CD4-positive, alpha-beta T cell treated with Interleukin-4 for 1 hour (primary cell): ENCODE data around the gene PPP2R3A.
A peak's percentile ranks its signal among the peaks of the same experiment; 100 is the strongest.
"Not testable (repeated sequence)": the region's sequence is repeated elsewhere in the genome, so short reads cannot be mapped to it uniquely, and the experiment has no call there.

Experiments
- DNase-seq, 2 donors: peaks; one replicate each; pipeline ENCODE4 v3.0.0-alpha.2; 2020 to 2022

Gene PPP2R3A, protein sequence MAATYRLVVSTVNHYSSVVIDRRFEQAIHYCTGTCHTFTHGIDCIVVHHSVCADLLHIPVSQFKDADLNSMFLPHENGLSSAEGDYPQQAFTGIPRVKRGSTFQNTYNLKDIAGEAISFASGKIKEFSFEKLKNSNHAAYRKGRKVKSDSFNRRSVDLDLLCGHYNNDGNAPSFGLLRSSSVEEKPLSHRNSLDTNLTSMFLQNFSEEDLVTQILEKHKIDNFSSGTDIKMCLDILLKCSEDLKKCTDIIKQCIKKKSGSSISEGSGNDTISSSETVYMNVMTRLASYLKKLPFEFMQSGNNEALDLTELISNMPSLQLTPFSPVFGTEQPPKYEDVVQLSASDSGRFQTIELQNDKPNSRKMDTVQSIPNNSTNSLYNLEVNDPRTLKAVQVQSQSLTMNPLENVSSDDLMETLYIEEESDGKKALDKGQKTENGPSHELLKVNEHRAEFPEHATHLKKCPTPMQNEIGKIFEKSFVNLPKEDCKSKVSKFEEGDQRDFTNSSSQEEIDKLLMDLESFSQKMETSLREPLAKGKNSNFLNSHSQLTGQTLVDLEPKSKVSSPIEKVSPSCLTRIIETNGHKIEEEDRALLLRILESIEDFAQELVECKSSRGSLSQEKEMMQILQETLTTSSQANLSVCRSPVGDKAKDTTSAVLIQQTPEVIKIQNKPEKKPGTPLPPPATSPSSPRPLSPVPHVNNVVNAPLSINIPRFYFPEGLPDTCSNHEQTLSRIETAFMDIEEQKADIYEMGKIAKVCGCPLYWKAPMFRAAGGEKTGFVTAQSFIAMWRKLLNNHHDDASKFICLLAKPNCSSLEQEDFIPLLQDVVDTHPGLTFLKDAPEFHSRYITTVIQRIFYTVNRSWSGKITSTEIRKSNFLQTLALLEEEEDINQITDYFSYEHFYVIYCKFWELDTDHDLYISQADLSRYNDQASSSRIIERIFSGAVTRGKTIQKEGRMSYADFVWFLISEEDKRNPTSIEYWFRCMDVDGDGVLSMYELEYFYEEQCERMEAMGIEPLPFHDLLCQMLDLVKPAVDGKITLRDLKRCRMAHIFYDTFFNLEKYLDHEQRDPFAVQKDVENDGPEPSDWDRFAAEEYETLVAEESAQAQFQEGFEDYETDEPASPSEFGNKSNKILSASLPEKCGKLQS (N-terminal part only)

DNA sequence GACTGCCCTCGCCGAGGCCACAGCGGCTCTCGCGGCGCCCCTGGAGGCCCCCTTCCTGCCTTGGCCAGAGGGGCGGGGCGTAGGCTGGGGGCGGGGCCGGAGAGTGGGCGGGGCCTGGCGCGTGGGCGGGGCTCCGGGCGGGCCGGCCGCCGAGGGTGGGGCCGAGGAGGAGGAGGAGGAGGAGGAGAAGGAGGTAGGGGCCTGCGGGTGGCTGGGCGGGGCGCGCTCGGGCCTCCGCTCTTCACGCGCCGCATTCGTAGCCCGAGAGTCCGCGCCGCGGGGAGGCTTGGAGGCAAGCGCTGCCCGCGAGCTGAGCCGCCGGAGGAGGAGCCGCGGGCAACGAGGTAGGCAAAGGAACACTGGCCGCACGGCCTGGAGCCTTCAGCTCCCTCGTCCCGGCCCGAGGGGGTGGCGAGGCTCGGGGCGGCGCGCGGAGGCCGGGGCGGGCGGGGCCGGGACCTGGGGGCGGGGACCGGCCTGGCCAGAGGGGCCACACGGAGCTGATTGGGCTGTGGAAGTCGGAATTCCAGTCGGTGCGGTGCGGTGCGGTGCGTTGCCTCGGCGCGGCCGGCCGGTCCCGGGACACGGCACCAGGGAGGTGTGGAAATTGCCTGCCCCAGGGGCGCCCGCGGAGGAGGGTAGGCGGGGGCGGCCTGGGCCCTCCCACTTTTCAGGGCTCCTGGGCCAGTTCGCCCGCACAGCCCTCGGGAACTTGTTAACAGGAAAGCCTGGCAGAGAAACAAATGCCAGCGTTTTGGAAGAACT, at the start of gene PPP2R3A:
PPP2R3A (plus strand) TSS at position 223 of the 765 bp plus-strand sequence. CDS start 35,771 bp downstream, outside the sequence.
- DNase-seq = peak; percentile 78 to 80

DNA sequence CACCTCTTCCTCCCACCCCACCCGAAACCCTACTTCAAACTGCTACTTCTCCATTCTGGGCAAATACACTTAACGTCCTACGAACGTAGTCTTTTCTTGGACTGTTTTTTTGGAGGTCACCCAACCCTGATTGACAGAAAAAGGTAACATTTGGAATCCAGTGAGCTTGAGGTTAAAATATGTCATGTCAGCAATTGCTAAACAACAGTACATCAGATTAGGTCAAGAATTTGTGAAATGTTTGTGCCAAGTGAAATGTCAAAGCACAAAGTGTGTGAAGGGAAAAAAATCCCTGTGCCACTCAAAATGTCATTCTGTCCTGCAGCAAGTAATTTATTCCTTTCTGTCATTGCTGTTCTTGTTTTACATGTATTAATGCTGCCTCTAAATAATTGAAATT, 49.2 kb upstream of the PPP2R3A start:
- DNase-seq = no peak

DNA sequence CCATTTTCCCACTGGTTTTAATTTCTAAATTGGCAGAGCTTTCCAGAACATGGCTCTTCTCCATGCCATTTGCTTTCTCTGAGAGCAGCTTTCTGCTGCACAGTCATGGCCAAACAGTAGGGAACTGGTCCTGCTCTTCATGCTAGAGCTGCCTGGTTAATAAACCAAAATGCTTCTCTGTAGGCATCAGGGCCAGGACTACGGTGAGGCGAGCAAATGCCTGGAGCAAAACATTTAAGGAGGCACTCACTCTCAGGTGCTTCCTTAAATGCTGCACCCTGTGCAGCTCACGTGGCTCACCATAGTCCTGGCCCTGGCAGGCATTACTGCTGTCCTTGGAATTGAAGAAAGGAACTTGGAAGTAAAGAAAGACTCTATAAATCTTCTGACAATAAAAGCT, 48.5 kb upstream of the PPP2R3A start:
- no peak for DNase-seq

DNA sequence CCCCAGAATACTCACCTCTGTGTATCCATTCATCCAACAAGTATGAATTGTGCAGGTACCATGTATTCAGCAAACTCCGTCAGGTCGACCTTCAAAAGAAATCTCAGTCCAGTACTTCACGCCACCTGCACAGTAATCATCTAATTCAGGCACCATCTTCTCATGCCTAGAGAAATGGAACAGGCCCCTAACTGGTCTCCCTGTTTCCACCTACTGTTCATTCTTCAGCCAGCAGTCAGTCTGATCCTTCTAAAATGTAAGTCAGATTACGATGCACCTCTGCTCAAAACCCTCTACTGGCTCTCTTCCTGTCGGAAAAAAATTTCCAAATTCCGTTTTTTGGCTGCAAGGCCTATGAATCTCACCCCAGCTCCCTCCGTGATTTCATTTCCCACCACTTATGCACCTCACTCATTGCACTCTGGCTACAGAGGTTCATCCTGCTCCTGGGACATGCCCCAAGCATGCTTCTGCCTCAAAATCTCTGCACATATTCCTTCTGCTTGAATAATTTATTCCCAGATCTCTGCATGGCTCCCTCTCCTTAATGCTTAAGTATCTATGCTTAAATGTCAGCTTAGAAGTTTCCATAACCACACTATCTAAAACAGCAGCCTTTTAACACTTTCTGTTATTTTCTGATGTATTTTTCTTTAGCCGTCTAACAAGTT, 47.5 kb upstream of the PPP2R3A start:
- DNase-seq = no peak

DNA sequence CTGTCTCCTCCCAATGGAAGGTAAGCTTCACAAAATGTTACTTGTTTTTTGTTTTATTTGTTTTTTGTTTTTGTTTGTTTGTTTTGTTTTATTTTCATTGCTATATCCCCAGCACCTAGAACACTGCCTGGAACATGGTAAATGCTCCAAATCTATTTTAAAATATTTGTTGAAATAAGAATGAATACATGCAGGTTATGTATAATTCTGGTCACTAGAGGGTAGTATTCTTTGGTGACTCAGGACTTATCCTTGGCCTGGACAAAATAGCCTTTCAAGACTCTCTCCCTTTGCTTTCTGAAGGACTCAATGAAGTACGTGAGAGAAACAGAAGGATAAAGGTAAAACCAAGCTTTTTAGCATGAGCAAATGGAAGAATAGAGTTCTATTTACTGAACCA, 46.9 kb upstream of the PPP2R3A start:
- DNase-seq = no peak

DNA sequence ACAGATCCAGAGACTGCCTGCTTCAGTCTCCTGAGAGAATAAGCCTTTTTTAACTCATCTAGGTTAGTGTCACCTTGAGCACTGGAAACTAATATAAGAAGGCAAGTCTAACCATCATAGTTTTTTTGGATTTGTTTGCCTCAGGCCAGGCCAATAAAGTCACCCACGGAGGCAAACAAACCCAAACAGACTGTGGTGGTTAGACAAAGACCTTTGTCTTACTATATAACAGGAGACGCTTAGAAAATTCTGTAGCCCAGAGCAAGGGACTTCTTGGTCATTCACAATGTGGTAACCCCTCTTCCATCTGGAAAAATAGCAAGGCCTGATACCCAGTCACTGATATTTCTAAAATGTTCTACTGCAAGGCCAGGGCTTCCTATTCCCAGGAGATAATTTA, 45.3 kb upstream of the PPP2R3A start:
- DNase-seq = no peak

DNA sequence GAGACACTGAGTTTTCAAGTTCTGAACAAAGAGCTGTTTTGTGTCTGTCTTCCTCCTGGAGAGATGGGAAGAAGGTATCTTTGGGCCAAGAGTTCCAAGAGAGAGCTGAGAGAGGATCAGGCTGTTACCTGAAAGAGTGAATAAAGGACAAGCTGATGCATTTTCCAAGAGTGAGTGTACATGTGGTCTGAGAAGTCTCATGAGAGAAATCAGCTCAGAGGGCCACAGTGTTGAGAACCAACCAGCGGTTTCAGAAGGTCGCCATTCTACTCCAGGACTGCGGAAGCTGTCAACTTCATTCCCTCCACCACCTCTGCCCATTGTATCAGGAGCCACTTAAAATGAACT, 42.7 kb upstream of the PPP2R3A start:
- DNase-seq = no peak

DNA sequence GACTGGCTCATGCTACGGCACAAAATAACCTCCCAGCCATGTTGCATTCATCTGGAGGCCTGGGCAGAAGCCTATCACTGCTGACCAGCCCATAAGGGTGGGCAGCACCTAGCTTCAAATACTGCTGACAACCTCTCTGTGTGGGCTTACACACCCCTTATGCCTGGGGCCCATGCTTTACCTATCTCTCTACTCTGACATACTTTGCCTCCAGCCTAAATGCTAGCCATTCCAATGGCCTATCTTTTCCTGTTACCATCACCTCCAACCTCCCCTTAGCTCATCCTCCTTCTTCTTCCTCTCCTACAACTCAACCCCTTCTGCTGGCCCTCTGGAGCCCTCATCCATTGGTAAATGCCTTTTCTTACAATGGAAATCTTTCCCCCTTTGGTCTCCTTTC, 41.0 kb upstream of the PPP2R3A start:
- DNase-seq = no peak

DNA sequence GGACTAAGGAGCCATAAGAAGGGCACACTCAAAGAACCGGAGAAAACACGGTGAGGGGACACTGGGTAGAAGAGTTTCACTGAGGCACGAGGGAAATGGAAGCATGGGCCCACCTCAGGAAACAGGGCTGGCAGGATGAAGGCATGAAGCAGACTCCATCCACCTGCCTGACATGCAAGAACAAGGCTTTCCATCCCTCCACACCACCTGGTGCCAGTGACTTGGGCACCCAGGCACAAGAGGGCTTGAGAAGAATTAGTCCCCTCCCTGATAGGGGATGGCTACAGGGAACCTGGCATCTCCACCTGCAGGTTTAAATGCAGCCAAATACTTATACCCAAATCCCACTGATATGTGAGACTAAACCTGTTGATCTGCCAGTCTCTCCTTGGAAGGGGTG, 38.9 kb upstream of the PPP2R3A start:
- no peak for DNase-seq

DNA sequence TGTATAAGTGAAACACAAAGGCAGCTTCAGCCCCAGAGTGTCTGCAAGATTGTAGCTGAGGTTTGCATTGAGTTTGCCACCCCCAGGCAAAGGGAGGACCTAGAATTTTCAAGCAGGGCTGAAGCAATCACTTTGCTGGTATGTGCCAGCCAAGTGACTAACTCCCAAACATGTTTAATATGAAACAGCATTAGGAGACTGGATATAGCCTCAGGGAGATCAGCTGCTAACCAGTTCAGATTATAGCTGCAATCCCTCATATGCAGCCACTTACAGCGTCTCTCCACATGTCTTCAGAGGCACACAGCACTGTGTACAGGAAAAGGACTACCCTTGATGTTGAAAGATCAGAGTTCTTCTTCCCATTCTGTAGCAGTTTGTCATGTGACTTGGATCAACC, 38.4 kb upstream of the PPP2R3A start:
- DNase-seq = no peak

DNA sequence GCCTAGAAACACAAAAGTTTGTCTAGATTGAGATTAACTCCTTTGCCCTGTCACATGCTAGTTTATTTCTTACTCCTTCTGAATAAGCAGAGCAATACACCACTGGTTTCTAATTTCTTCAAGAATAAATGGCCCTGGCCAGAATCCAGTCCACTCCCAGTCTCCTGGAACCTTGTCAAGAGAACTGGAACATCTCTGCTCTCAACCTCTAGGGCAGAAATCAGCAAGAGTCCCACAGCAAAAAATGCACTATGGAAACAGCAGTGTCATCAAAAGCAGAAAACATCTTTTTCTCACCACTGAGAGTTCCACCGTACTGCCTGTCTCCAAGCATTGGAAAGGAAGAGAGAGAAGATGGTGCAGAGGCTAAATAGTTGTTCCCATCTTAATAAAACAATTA, 35.9 kb upstream of the PPP2R3A start:
- no peak for DNase-seq

DNA sequence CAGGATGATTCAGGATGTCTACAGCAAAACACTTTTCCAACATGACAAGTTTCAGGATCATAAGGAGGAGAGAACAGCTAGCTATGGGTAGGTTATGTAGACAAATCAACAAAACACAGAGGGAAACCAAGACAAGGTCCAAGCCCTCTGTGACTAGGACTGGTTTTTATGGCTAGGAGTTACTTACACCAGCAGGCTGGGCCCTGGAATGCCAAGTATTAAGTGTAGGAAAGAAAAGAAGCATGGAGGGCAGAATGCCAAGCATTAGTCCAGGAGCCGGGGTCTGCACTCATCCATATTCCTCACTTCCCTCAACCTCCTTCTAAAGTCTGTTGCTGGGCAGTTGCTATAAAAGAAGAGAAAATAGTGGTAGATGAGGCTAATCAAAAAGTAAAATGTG, 35.3 kb upstream of the PPP2R3A start:
- DNase-seq = no peak

DNA sequence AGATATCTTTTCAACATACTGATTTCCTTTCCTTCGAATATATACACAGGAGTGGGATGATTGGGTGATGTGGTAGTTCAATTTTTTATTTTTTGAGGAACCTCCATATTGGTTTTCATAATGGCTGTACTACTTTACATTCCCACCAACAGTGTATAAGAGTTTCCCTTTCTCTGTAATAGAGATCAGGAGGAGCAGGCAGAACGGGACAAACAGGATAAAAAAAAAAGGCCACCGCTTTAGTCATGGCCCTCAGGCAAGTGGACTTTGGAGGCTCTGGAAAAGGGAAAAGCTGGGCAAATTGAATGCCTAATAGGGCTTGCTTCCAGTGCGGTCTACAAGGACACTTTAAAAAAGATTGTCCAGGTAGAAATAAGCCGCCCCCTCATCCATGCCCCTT, 30.4 kb upstream of the PPP2R3A start:
- not testable (repeated sequence) for DNase-seq

DNA sequence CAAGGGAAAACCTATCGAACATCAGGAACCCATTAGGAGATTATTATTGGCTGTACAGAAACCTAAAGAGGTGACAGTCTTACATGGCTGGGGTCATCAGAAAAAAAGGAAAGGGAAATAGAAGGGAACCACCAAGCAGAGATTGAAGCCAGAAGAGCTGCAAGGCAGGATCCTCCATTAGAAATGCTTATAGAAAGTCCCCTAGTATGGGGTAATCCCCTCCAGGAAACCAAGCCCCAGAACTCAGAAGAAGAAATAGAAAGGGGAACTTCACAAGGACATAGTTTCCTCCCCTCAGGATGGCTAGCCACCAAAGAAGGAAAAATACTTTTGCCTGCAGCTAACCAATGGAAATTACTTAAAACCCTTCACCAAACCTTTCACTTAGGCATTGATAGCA, 27.8 kb upstream of the PPP2R3A start:
- DNase-seq = not testable (repeated sequence)

DNA sequence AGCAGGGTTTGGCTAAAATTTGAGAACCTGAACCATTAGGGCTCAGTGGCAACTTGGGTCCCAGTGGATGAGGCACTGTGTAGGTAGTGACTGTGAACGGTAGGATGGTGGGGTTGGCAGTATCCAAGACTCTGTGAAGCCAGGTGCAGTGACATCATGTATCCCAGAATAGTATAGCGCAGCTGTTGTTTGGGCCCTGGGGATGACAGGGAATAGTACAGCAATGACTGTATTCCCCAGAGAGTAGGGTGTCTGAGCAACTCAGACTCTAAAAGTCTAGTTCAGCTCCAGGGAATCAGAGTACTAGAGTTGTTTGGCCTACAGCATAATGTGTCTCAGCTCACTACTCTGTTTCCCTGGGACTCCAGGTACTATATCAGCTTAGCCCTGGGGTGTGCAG, 20.7 kb upstream of the PPP2R3A start:
- DNase-seq = no peak

DNA sequence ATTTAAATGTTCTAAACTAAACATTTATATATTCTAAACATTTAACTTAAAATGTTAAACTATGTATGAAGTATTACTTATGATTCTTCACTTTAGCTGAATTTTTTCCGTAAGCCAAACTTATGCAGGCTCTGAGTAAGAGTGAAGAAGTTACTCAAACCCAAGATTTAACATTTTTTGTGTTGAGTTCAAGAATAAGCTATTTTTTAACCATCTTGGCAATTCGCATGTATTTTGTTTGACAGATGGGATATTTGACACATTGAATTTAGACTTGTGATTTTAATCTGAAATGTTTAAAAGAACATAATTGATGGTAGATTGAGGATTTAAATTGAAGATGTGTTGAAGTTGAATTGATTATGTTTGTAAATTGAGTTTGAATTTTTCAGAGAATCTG, 14.6 kb upstream of the PPP2R3A start:
- DNase-seq = no peak

DNA sequence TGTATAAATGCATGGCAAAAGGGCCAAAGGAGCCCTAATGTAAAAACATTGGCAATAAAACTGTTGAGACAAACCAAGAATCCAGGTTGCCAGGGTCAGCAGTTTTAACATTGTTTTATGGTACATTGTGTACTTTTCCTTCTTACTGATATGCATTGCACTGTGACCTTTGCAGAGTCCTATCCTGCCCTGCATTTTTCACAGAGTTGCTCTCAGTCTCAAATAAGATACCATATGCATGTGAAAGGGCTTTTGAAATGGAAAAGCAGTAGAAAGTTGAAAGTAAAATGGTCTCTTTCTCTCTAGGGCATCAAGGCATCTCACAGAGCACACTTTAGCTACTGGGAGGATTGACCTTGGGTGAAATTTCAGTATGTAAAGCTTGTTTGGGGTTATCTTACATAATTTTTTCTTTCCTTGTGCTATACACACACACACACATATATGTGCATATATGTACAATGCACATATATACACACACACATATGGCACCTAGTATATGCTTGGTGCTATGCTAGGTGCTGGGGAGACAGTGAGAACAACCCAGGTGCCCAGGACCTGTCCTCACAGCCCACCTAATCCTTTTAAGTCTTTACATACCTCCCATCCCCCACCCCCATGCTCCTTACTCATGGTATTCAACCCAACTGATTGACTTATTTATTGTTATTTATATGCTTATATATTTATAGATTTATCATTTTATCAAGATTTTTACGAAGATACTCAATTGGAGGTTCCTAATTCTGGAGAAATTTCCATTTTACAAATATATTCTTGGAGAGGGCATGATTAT, 1.2 kb upstream of the PPP2R3A start:
- DNase-seq = no peak

DNA sequence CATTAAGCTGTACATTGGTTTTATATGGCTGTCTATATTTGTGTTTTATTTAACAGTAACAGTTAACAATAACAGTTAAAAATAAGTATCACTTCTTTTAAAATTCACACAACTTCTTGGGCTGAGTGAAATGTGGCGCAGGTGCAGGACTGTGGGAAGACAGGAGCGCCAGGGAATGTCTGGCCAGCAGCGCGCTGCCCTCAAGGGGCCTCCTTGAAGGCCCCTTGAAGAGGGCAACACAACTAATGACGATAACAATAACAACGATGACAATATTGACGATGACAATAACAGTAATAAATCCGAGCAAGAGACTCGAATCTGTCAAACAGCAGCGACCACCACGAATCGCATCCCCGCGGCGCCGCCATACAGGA, 411 bp upstream of the PPP2R3A start:
- DNase-seq = peak in 1 of 2 donors; percentile 0

DNA sequence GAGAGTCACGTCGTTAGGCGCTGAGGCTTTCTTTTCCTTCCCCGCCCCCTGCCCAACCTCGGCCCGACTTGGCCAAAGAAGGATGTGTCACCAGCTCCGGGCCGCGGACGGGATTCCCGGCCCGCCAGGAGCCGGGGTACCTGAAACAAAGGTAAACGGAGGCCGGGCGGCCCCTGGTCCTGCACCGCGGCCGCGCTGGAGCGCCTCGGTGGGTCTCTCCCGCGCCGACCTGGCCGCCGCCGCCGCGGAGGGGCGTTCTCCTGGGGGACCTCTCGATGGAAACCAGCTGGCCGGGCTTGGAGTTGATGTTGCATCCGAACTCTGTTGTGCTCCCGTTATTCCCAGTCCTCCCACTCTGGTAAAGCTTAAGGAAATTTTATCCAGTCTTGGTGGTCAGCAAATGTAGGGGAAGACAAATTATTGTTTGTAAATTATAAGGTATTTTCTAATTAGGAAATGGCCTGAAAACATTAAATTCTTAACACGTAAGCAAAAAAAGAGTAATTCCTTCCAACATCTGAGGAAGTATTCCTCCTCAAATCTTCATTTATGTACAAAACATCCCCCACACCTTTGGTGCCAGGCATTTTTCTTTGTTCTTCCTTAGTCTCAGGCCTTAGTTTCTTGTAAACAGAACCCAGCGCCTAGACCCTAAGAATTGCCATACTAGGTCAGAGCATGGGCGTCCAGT, 888 bp downstream of the PPP2R3A start:
- no peak for DNase-seq

DNA sequence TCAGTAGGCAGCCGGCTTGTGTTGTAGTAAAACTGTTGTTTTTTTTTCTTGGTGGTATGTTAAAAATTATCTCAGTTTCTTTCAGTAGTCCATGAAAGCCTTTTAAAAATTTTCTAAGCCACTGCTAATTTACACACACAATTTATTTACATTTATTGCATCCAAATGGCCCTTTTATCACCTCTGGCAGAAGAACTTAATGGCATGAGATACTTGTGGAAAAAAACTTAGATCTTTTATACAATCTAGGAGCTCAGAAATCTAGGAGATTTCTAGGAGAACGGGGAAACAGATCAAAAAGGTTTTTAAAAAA, 1.4 kb downstream of the PPP2R3A start:
- no peak for DNase-seq

DNA sequence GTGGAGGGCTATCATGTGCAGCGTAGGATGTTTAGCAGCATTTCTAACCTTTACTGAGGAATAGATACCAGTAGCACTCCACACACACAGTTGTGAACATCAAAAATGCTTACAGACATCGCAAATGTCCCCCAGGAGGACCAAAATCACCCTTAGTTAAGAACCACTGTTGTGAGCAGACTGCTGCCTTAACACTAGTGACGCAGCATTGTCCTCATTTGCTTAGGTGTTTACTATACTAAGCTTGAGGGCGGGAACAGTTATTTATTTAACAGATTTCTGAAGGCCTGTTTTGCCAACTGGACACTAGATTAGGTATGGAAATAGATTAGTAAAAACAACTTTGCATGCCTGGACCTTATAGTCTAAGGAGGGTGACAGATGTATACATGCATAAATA, 2.3 kb downstream of the PPP2R3A start:
- DNase-seq = no peak
